ENCODE results near the gene PLAA. TPM values are rescaled to one million over a fixed set of nuclear protein-coding genes. Genes with fewer than 3 reads are reported as not detected.

PLAA gene
- total RNA-seq, 2 experiments from 2014 or later: 29.8 to 31.9 TPM

DNA sequence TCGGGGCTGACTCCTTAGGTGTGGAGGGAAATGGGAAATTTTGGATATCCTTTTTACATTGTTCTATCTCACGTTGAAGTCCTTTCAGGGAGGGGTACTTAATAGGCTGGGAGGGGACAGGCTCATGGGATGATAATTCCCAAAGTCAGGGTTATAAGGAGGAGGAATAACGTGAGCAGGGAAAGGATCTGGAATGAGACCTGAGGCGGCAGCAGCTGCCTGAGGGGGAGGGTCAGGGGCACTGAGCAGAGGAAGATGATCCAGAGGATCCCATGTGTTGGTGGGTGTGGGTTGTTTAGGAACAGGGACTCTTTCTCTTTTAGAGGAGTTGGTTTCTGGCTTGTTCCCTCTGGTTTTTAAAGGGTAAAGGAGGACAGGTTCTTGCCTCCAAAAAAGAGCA lies 27.9 kb upstream of the PLAA start:
- H3K4me3 Mint-ChIP-seq: no peak overlapping the region
- no peak overlapping the region for H3K27ac Mint-ChIP-seq
- no peaks in the 10 kb centered on the region for H3K9me3 Mint-ChIP-seq
- intact Hi-C loops (cut with micrococcal nuclease): loop anchor here (2.0 kb wide), 1 partner anchor 230 kb away; no protein-coding TSS in a partner anchor
- DNase-seq (no peak), ATAC-seq (no peak)
- no peak for TF ChIP-seq CTCF (IDR thresholded peaks at IDR 0.05)
- CTCF ChIA-PET: interaction anchor here (0.8 to 1.0 kb wide), 4 partner anchors 10 to 233 kb away, joined by 3 to 4 read pairs (median 3); no protein-coding TSS in a partner anchor
- H3K27me3 Mint-ChIP-seq: no peaks in the 10 kb centered on the region
- no peaks in the 10 kb centered on the region for H3K4me1 Mint-ChIP-seq (ENCODE audit: low read depth)
- POLR2A ChIA-PET: interaction anchor here (2.2 kb wide), 1 partner anchor 28 kb away, joined by 8 read pairs; the partner anchor contains the start of gene PLAA
- H3K36me3 Mint-ChIP-seq (ENCODE audit: low read depth): peaks cover 3% of the 10 kb centered on the region

DNA sequence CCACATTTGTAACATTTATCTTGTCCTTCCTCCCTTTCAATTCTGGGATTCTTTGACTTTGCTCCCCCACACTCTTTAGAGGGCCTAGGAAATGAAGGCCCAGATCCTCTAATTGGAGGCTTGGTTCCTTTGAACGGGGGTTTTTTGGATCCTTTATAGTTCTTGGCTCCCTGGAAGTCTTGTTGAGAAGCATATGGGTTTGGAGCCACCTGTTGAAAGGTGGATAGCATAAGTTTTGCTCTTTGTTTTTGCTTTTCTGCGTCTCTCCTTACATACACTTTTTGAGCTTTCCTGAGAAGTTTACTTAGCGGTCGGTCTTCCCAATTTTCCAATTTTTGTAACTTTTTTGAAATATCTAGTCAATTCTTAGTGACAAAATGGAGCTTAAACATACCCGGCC lies 26.9 kb upstream of the PLAA start:
- Mint-ChIP-seq H3K4me3 (no peak overlapping the region), H3K27me3 (no peaks in the 10 kb centered on the region), H3K9me3 (peaks cover 3% of the 10 kb centered on the region), H3K36me3 (ENCODE audit: low read depth) (peaks cover 7% of the 10 kb centered on the region), H3K4me1 (ENCODE audit: low read depth) (no peaks in the 10 kb centered on the region), H3K27ac (no peak overlapping the region)
- ChIA-PET CTCF (interaction anchor here (0.9 kb wide), 1 partner anchor 21 kb away, joined by 4 read pairs; no protein-coding TSS in a partner anchor), POLR2A (interaction anchor here (0.6 kb wide), 1 partner anchor 23 kb away, joined by 3 read pairs; no protein-coding TSS in a partner anchor)
- DNase-seq: no peak
- no peak for TF ChIP-seq CTCF (IDR thresholded peaks at IDR 0.05)
- no peak for ATAC-seq
- intact Hi-C loops (cut with micrococcal nuclease): loop anchor here (2.0 kb wide), 1 partner anchor 229 kb away; no protein-coding TSS in a partner anchor

DNA sequence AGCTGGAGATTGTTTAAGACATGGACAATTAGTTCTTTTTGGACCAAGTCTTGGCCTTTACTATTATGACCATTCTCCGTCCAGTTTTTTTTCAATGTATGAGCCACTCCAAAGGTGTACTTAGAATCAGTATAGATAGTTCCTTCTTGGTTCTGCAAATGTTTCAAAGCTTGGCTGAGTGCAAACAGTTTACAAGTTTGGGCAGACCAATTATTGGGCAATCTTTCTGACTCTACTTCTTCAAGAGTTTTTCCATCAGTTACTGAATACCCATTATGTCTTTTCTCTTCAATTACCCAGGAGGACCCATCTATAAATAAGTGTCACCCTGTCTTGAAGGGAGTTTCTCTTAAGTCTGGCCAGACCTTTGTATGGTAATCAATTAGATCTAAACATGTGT lies 24.7 kb upstream of the PLAA start:
- DNase-seq: no peak
- H3K4me1 Mint-ChIP-seq (ENCODE audit: low read depth): peaks cover 4% of the 10 kb centered on the region
- H3K9me3 Mint-ChIP-seq: peaks cover 3% of the 10 kb centered on the region
- no peak overlapping the region for H3K27ac Mint-ChIP-seq
- no peak for ATAC-seq
- H3K4me3 Mint-ChIP-seq: no peak overlapping the region
- intact Hi-C loops (cut with micrococcal nuclease): no loop called here
- CTCF ChIA-PET: no interaction called here
- H3K36me3 Mint-ChIP-seq (ENCODE audit: low read depth): peaks cover 9% of the 10 kb centered on the region
- no peaks in the 10 kb centered on the region for H3K27me3 Mint-ChIP-seq
- no peak for TF ChIP-seq CTCF (IDR thresholded peaks at IDR 0.05)
- POLR2A ChIA-PET: no interaction called here

GRCh38 chr9:26956860-26957233 lies 9.8 kb upstream of the PLAA start:
- peak overlapping the region; percentile 82 for H3K4me3 Mint-ChIP-seq
- H3K4me1 Mint-ChIP-seq (ENCODE audit: low read depth): peaks cover 29% of the 10 kb centered on the region
- intact Hi-C loops (cut with micrococcal nuclease): loop anchor here (5.0 kb wide), 1 partner anchor 65 kb away; the partner anchor contains the start of gene CAAP1
- ChIA-PET POLR2A (interaction anchor here (1.7 to 3.5 kb wide), 3 partner anchors 9 to 15 kb away, joined by 4 to 11 read pairs (median 11); partner anchors contain the start of gene PLAA), CTCF (interaction anchor here (1.8 kb wide), 1 partner anchor 10 kb away, joined by 9 read pairs; the partner anchor contains the start of gene PLAA)
- H3K27me3 Mint-ChIP-seq: no peaks in the 10 kb centered on the region
- H3K9me3 Mint-ChIP-seq: no peaks in the 10 kb centered on the region
- no peak for TF ChIP-seq CTCF (IDR thresholded peaks at IDR 0.05)
- no peak for ATAC-seq
- H3K27ac Mint-ChIP-seq: peak overlapping the region; percentile 81
- H3K36me3 Mint-ChIP-seq (ENCODE audit: low read depth): no peaks in the 10 kb centered on the region
- DNase-seq: no peak

Measured in activated CD8-positive, alpha-beta T cell treated with anti-CD3 and anti-CD28 coated beads for 36 hours (primary cell).